ENCODE results near the gene FLYWCH1. TPM values are rescaled to one million over a fixed set of nuclear protein-coding genes. Genes with fewer than 3 reads are reported as not detected.

The FLYWCH1 gene
- total RNA-seq, 1 experiment from 2014 or later: 25.8 TPM

- no peak for DNase-seq (ENCODE audit: low spot score)
Observed at GRCh38 chr16:2953706-2954627, 42.2 kb downstream of the FLYWCH1 start.

GRCh38 chr16:2954656-2955381 is 43.1 kb downstream of the FLYWCH1 start:
- DNase-seq (ENCODE audit: low spot score): no peak

DNA sequence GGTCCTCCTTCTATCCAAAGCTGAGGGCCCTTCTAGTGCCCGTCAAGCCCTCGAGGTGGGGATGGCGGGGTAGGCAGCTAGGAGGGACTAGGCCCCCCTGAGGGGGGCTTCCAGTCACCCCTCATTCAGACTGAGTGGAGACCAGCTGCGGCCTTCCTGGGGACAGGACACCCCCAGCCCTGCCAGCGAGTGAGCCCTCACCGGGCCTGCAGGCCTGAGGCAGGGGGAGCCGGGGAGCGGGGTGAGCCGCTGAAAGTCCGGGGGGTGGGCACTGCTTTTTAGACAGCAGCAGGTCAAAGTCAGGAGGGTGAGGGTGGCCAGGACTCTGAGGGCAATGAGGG is 43.7 kb downstream of the FLYWCH1 start:
- no peak for DNase-seq (ENCODE audit: low spot score)

DNA sequence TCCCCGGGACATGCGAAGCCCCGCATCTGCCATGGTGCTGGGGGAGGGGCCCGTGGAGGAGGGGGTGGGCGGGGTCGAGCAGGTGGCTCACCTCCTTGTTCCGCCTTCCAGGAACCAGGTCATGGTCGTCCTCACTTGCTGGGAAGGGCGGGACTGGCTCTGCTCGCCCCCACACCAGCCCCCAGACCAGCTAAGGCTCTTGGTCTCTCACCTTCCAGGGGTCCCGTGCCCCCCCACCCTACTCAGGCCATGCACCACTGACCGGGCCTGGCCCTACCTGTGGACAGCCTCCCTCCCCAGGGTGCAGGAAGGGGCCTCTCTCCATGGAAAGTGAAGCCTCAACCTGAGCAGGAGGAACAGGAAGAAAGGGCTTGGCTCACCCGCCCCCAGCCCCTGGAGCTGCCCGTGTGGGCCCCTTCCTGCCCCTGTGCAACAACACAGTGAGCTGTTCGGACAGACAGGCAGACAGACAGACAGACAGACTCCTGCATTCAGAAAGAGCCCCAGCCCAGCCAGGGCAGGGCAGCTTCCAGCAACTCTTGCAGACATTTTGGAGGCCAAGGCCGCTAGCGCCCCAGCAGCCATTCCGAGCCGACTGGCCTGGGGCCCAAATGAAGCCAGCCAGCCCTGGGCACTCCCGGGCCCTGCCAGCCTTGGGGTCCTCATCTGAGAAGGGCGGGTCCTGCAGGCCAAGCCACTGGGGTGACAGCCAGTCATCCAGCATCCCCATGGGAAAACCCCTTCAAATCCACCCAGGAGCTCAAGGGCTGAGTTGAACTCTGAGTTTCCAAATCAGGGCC is 44.2 kb downstream of the FLYWCH1 start:
- no peak for DNase-seq (ENCODE audit: low spot score)

DNA sequence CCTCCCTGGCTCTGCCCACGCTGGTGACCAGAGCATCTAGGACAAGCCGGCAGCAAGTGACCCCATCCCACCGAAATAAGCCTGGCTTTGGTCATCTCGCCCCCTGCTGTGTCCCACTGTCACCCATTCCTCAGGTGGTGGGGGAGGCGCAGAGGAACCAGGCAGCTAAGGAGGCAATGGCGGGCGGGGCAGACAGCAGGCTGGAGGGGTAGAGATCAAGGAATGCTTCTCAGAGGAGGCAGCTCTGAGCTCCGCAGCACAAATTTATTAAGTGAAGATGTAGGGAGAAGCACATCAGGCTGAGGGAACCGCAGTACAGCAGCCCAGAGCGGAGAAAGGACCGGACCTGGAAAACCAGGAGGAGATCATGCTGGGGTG is 44.8 kb downstream of the FLYWCH1 start:
- DNase-seq (ENCODE audit: low spot score): no peak

DNA sequence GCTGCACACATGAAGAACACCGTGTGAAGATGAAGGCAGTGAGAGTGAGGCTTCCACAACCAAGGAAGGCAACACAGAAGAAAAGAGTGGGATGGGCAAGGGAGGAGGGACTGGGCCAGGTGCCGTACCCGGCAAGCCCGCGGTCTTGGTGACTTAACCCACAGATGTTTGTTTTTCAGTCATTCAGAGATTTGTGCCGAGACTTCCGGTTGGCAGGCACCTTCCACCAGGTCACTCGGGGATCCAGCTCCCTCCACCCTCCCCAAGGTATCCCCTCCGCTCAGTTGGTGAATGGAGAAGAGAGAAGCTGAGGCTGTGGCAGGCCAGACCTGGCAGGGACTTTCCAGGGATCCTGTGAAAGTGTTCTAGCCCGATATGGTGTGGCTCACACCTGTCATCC is 47.5 kb downstream of the FLYWCH1 start:
- peak; percentile 29 for DNase-seq (ENCODE audit: low spot score)

GRCh38 chr16:2960183-2961010 is 48.7 kb downstream of the FLYWCH1 start:
- DNase-seq (ENCODE audit: low spot score): no peak

DNA sequence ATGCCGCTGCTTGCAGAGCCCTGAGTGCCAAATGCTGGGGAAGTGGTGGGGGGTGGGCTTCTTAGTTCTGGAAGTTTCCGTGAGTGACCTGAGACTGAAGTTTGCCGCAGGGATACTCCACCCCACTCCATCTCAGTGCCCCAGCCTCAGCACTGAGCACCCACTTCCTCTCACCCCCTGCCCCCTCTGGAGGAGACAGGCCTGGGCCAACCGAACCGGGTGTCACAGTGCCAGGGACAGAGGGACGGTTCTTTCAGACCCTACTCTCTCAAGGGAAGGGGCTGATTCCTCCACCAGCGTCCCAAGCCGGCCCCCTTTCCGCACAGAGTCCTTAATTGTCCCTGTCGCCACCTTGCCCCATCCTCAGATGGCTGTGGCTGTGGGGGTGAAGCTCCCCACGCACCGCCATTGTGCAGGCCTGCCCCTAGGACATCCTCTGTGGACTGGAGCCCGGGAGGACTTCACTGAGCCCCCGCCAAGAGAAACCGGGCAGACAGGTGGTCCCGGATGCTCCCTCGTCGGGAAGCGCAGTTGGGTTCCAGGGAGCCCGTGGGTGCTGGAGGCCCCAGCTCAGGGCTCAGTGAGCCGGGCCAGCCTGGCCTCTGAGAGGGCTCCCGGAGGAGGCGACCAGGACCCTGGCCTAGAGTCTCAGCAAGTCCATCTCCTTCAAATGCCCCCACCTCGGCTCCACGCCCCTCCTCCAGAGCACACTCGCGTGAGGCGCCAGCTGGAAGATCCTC is 50.8 kb downstream of the FLYWCH1 start:
- no peak for DNase-seq (ENCODE audit: low spot score)

DNA sequence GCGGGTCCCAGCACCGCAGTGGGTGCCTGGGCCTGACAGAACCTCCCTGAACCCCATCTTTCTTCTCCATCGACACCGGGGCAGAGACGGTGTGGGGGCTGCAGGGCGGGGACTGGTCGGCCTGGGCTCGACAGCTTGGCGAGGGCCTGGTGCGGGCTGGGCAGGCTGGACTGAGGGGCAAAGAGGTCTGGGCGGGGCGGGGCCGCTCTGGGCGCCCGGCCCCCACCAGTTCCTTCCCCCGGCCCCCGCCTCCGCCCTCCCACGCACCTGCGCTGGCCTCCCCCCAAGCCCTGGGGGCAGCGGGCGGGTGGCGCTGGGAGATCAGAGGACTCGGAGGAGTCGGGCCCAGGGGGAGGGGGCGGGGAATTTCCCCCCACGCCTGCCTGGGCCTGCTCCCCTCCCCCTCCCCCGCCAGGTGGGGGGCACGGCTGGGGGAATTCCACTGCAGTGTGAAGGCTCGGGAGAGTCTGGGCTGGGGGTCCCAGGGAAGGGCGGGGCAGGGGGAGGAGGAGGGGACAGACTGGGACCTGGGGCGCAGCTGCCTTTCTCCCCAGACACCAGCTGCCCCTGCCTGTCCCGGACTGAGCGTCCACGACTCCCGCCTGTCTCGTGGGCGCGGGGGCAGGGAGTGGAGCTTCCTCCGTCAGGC is 51.5 kb downstream of the FLYWCH1 start:
- no peak for DNase-seq (ENCODE audit: low spot score)

DNA sequence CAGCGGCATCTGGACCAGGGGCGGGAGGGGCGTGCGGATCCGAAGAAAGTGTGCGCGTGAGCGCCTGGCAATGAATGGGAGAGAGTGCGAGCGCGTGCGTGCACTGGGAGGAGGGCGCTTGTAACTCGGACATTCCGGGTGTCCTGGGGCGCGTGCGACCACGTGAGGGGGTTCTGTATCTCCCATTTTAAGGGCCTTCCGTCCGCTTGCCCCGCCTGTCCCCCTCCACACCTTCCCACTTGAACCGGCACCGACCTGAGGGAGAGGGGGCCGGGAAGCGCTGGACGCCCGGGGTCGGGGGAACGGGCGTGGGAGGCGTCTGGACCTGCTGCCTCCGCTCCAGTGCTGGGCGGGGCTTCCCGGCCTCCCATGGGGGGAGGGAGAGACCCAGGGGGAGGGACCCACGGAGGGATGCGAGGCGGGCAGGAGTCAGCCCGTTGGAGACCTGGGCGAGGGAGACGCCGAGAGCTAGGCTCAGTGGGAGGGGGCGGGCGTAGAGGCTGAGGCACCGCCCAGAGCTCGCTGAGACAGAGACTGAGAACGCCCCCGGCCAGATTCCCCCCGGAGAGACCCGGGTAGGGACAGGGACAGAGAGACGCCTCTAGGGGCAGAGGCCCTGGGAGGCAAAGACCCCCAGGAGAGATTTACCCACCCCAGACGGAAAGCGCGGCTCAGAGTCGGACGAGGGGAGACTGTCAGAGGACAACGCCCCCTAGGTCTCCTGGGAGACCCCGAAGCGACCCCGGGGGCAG is 52.2 kb downstream of the FLYWCH1 start, which contains the start of gene KREMEN2:
Gene KREMEN2, plus strand, starts transcription at position 553 of the 752 bp plus-strand sequence. CDS start 246 bp downstream, outside the sequence.
- no peak for DNase-seq (ENCODE audit: low spot score)

- peak; percentile 44 for DNase-seq (ENCODE audit: low spot score)
Observed at GRCh38 chr16:2964475-2965336, 53.0 kb downstream of the FLYWCH1 start.

DNA sequence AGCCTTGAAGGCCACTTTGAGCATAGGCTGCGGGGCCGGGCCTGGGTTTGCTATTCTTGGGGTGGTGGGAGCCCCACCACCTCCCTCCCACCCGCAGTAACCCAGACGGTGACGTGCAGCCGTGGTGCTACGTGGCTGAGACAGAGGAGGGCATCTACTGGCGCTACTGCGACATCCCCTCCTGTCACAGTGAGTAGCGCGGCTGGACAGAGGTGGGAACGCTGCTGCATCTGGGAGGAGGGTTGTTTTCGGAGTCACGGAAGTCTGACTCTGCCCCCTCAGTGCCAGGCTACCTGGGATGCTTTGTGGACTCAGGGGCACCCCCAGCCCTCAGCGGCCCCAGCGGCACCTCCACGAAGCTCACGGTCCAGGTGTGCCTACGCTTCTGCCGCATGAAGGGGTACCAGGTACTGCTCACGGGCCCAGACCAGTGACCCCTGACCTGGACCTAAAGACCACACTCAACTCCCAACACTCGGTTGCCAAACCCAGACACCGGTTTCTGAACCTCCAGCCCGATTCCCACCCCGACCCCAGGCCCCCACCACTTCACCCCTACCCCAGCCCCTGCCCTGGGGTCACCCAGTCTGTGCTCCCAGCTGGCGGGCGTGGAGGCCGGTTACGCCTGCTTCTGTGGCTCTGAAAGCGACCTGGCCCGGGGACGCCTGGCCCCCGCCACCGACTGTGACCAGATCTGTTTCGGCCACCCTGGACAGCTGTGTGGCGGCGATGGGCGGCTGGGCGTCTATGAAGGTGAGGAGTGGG is 54.5 kb downstream of the FLYWCH1 start:
- DNase-seq (ENCODE audit: low spot score): no peak

GRCh38 chr16:2966808-2967191 is 55.1 kb downstream of the FLYWCH1 start:
- DNase-seq (ENCODE audit: low spot score): no peak

DNA sequence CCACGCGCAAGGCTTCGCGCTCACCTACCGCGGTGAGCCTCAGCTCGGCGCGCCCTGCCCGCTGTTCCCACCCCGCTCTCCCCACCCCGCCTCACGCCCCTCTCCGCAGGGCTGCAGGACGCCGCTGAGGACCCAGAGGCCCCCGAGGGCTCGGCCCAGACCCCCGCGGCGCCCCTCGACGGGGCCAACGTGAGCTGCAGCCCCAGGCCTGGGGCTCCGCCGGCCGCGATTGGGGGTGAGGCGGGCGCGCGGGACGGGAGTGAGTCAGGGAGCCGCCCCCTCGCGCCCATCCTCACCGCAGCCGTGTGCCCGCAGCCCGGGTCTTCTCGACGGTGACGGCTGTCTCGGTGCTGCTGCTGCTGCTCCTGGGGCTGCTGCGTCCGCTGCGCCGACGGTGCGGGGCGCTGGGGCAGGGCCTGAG is 55.5 kb downstream of the FLYWCH1 start:
- DNase-seq (ENCODE audit: low spot score): no peak

DNA sequence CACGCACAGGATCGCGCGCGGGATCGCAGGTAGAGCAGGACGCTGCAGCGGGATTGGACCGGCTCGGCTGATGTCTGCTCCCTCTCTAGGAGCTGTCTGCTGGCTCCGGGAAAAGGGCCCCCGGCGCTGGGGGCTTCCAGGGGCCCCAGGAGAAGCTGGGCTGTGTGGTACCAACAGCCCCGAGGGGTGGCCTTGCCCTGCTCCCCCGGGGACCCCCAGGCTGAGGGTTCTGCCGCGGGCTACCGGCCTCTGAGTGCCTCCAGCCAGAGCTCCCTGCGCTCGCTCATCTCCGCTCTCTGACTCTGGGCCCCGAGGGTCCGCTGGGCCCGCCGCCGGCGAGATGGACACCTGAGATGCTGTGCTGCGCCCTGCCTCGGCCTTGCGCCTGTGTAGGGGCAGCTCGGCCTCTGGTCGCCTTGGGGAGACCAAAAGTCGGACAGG is 56.0 kb downstream of the FLYWCH1 start:
- no peak for DNase-seq (ENCODE audit: low spot score)

DNA sequence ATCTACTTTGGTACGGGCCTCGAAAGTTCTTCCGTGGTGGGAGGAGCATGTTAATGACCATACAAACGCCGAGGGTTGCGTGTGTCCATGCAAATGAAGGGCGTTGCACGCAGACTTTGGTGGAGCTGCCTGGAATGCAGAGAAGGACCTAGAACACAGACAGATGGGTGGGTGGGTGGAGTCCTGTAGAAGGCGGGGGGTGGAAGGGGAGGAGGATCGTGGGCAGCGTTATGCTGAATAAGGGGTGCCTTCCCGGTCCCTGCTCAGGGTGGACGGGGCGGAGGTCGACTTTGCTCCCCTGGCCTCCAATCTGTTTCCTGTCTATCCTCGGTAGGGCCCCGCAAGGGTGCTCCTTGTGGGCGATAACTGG is 56.6 kb downstream of the FLYWCH1 start:
- no peak for DNase-seq (ENCODE audit: low spot score)
